HG03039 (cell line): ENCODE results near the gene UBXN2A.
A peak's percentile ranks its signal among the peaks of the same experiment; 100 is the strongest.
"Not testable (repeated sequence)": the region's sequence is repeated elsewhere in the genome, so short reads cannot be mapped to it uniquely, and the experiment has no call there.

Experiments used
- ATAC-seq: cut with Tn5 transposase; IDR thresholded peaks from one replicate; pipeline ENCODE4 v1.9.1; 2021; ENCODE audit warnings: mild to moderate bottlenecking, moderate library complexity; ENCODE audit not compliant: unreplicated experiment

Gene UBXN2A

DNA sequence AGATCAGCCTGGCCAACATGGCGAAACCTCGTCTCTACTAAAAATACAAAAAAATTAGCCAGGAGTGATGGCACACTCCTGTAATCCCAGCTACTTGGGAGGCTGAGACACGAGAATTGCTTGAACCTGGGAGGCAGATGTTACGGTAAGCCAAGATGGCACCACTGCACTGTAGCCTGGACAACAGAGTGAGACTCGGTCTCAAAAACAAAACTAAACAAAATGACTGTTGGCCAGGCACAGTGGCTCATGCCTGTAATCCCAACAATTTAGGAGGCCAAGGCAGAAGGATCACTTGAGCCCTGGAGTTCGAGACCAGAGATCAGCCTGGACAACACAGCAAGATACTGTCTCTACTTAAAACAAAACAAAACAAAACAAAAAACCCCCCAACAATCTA is 102.9 kb downstream of the UBXN2A start:
- ATAC-seq: not testable (repeated sequence)

DNA sequence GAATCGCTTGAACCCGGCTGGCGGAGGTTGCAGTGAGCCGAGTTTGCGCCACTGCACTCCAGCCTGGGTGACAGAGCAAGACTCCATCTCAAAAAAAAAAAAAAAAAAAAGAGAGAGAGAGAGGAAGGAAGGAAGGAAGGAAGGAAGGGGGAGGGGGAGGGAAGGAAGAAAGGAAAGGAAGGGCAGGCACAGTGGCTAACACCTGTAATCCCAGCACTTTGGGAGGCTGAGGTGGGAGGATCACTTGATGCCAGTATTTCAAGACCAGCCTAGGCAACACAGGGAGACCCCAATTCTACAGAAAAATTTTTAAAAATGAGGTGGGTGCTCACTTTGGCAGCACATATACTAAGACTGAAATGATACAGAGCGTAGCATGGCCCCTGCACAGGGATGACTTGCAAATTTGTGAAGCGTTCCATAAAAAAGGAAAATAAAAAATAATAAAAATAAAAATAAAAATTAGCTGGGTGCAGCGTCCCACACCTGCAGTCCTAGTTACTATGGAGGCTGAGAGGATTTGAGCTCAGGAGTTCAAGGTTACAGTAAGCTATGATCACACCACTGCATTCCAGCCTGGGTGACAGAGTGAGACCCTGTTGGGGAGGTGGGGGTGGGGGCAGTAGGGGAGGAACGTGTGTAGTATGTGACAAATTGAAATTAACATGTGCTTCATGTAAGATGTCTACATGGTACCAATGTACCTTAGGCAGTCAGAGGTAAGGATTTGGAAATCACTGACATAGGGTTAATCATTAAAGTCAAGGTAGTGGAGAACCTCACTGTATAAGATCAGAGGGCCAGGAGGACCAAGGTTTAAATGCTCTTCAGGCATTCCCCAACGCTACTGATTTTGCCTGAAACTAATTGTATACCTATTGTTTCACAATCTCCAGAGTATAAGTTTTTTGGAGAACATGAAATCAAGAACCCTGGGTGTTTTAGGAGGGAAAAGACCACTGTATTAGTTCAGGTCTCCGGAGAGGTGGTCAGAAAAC is 105.5 kb downstream of the UBXN2A start:
- ATAC-seq: no peak

DNA sequence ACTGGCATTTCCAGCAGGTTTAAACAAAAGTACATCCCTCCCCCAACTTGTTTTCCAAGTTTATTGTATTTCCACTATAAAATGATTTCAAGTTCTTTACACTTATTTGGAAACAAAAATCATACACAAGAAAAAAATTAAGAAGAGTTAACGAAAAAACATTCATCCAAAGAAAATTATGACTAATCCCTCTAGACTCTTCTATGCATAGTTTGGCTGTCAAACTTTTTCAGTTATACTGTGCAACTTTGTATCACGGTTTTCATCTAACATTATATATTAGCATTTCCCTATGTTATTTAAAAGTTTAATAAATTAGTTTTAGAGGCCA is 106.3 kb downstream of the UBXN2A start:
- no peak for ATAC-seq

DNA sequence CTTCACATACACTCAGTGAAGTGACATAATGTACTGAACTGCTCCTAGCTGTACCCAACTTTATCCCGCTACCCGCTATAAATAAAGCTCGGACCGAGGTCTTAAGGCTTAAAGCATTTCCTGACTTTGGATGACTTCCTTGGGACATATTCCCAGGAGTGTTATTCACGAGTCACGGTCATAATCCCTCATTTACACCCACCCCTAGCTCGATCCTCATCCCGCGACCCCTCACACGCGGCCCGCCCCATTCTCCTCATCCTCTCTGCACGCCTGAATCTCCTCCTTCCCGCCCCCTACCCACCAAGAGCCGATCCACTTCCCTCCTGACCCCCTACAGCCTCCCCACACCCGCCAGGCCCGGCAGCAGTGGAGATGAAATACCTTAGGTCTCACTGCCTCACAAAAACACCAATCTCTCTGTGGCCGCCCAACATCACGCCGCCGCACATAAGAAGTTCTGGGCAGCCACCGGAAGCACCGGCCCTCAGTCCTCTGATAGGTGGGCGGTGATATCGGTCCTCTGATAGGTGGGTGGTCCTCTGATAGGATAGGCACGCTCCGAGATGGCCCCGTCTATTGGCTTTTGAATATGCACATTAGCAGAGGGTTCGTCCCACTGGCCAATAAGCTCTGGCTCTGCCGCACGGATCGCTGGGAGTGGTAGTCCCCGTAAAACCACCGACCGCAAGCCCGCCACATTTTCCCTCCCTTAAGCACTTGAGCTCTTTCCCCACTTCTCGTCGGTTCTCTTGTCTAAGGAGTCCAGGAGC is 106.9 kb downstream of the UBXN2A start, which contains the start of gene WDCP:
TSS of gene WDCP (minus strand) at position 462 of the 773 bp plus-strand sequence. CDS start 7,897 bp downstream, outside the sequence.
- peak; percentile 99 for ATAC-seq

DNA sequence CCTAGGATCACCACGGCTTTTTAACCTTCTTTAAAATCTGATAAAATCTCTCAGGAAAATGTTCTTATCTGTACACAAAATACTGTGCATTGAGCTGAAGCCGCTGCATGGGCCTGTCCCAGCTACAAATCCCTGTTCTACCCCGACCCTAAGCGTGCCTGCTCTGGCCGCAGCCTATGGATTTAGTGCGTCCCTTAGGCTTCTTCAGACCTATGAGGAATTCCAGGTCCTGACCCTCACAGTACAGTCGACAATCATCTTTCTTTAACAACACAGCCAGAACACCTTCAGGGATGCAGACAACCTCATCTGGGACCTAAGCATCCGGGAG is 107.4 kb downstream of the UBXN2A start:
- ATAC-seq: no peak

DNA sequence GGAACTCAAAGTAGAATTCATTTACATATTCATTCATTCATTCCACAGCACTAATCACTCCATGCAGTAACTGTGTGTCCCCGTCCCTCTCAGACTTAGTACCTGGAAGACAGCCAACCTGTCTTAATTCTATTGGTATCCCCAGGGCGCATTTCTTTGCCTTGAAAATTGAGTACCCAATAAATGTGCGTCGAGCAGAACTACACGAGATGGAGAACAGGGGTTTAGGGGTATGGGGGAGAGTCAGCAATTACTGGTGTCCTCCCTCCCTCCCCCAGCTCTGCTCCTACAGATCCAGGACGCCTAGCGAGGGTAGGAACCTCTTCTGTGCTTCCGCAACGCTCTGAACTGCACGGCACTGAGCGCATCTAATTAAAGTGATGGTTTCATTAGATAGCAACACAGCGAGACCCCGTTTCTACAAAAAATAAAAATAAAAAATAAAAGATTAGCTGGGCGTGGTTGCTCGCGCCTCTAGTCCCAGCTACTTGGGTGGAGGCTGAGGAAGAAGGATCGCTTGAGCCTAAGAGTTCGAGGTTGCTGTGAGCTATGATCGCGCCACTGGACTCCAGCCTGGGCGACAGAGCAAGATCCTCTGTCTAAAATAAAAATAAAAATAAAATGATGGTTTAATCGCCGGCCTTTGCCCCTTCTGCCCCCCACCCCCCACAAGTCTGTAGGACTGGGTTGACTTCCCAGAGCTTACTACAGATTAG is 108.7 kb downstream of the UBXN2A start:
- no peak for ATAC-seq

DNA sequence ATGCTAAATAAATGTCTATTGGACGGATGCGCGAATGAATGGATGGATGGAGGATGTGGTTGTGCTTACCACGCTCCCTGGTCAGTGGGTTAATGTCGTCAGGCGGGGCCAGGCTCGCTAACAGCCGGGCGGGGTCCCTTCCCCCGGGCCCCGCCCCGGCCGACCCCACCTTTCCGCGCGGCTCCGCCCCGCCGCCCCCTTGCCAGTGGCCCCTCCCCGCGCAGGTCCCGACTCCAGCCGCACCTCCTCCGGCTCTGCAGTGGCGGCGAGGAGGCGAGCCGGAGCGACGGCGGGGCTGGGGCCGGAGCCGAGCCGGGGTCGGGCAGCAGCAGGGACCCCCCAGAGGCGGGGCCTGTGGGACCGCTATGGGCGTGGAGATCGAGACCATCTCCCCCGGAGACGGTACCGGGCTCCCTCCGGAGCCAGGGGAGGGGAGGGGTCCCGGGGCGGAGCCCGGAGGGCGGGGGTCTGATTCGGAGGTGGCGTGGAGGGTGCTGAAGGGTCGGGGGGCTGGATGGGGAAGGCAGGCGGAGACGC is 109.3 kb downstream of the UBXN2A start, which contains the start of gene FKBP1B:
TSS of gene FKBP1B (plus strand) at position 257 of the 537 bp plus-strand sequence. CDS start at position 366, 109 bp downstream.
- ATAC-seq: no peak

DNA sequence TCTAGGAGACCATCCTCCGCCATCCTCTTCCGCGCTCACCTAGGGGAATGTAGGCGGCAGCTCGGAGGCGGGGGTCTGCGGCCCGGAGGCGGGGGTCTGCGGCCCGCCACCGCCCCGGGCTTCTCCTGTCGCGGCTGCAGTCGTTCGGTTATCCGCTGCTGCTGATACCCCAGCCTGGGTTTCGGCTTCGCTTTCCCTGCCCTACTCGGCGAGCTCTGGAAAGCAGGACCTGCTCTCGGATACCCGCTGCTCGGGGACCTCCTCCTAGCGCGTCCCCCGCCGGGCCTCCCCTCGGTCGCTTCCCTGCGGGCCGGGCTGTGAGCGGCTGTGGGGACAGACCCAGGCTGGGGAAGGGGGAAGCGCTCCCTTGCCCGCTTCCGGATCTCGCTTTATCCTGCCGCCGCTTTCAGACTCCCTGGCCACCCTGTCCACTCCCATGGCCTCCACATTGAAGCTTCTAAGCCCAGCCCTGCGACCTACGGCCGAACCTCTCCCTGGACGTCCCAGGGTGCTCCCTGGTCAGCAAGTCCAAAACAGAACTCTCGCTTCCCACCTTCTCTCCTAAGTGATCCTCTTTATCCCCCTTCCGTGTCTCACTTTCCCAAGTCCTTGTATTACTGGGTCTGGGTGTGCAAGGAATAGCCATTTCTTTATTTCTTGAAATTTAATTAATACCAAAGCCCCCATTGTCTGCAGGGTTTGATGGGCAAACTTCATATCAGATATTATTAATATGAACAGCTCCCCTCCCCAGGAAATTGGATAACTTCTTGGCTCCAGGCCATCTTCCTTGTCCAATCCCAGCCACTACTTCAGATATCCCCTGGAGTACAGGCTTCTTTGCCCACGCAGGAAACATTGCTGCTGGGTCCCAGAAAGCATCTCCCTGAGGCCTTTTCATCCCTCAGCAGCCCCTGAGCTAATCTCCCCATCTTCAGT is 110.0 kb downstream of the UBXN2A start:
- no peak for ATAC-seq

DNA sequence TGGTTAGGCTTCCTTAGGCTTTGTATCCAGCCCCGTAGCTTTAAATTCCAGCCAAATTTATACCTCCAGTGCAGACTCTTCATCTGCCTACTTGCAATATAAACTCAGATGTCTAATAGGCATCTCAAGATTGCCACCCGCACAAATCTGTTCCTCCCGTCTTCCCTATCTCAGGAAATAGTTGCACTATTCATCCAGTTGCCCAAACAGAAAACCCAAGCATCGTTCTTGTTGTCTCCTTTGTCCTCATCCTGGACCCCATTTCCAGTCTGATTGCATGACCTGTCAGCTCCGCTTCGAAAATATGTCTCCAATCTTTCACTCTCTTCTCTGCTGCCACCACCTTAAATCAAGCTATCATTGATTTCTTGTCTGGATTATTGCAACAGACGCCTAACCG is 111.6 kb downstream of the UBXN2A start:
- no peak for ATAC-seq

DNA sequence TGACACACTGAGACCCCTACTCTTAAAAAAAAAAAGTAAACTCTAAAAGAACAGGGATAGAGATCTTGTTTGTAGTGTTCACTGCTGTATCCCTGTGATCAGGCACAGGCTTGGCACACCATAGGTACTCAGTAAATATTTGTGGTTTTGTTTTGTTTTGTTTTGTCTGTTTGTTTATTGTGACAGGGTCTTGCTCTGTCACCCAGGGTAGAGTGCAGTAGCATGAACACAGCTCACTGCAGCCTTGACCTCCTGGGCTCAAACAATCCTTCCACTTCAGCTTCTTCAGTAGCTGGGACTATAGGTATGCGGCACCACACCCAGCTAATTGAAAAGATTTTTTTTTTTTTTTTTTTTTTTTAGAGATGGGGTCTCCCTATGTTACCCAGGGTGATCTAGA is 112.7 kb downstream of the UBXN2A start:
- no peak for ATAC-seq
